Neuronal stem cell (in vitro differentiated cells): Measurements from ENCODE around the gene PTCD1.

Experiments
- DNase-seq: peaks from one replicate; pipeline ENCODE4 v3.0.0-alpha.2; 2013; ENCODE audit warnings: low spot score
- H2AFZ ChIP-seq: one replicate; pipeline ENCODE4 v1.6.1; 2013; ENCODE audit warnings: mild to moderate bottlenecking, low read length, inconsistent platforms
- H2AK5ac ChIP-seq: 2 replicates; pipeline ENCODE4 v1.6.1; 2013; ENCODE audit warnings: low read depth, mild to moderate bottlenecking, inconsistent platforms, low read length, moderate library complexity, mixed read lengths
- H2BK120ac ChIP-seq: 2 replicates; pipeline ENCODE4 v1.6.1; 2013; ENCODE audit warnings: low read depth, mild to moderate bottlenecking, inconsistent platforms, low read length, moderate library complexity, mixed read lengths
- H2BK12ac ChIP-seq: one replicate; pipeline ENCODE4 v1.6.1; 2013; ENCODE audit warnings: low read length, inconsistent platforms
- H2BK15ac ChIP-seq: 2 replicates; pipeline ENCODE4 v1.6.1; 2013; ENCODE audit warnings: mild to moderate bottlenecking, low read length, inconsistent platforms, mixed read lengths
- H2BK5ac ChIP-seq: one replicate; pipeline ENCODE4 v1.6.1; 2013; ENCODE audit warnings: inconsistent platforms, mild to moderate bottlenecking, low read length, moderate library complexity
- H3K14ac ChIP-seq: one replicate; pipeline ENCODE4 v1.6.1; 2013; ENCODE audit warnings: low read length, inconsistent platforms
- H3K18ac ChIP-seq: 2 replicates; pipeline ENCODE4 v1.6.1; 2013; ENCODE audit warnings: low read length, inconsistent platforms
- H3K23ac ChIP-seq: 2 replicates; pipeline ENCODE4 v1.6.1; 2013; ENCODE audit warnings: low read depth, mild to moderate bottlenecking, mixed read lengths, low read length, inconsistent platforms; ENCODE audit not compliant: poor library complexity
- H3K27ac ChIP-seq: replicated peaks from 3 replicates; pipeline ENCODE4 v1.5.1; 2013; ENCODE audit warnings: low read length, inconsistent platforms
- H3K27me3 ChIP-seq, 3 experiments: 2 replicates each; pipeline ENCODE4 v1.6.1; 2013; ENCODE audit warnings: low read length in 3 of 3, mild to moderate bottlenecking in 2 of 3, inconsistent platforms in 1 of 3, low read depth in 1 of 3, mixed read lengths in 1 of 3, moderate library complexity in 1 of 3; ENCODE audit not compliant: control insufficient read depth in 3 of 3, insufficient read depth in 3 of 3
- H3K36me3 ChIP-seq, 2 donors: replicated peaks in 1 of 2; 2 replicates each; pipeline ENCODE4 v1.6.1; 2013; ENCODE audit warnings: low read length in 2 of 2; ENCODE audit not compliant: control insufficient read depth in 2 of 2, insufficient read depth in 2 of 2
- H3K4ac ChIP-seq: 2 replicates; pipeline ENCODE4 v1.6.1; 2013; ENCODE audit warnings: inconsistent platforms, mild to moderate bottlenecking, low read length, moderate library complexity
- H3K4me1 ChIP-seq, 2 donors: 1 replicate in 1 of 2; 2 replicates in 1 of 2; pipeline ENCODE4 v1.6.1; 2013; ENCODE audit warnings: low read length in 2 of 2, low read depth in 1 of 2; ENCODE audit not compliant: control insufficient read depth in 2 of 2, insufficient read depth in 1 of 2
- H3K4me2 ChIP-seq: one replicate; pipeline ENCODE4 v1.6.1; 2013; ENCODE audit warnings: mild to moderate bottlenecking, low read length, inconsistent platforms; ENCODE audit not compliant: insufficient read depth, poor library complexity, severe bottlenecking
- H3K4me3 ChIP-seq, 2 donors: 2 replicates each; pipeline ENCODE4 v1.5.1; 2013; ENCODE audit warnings: low read length in 2 of 2, mild to moderate bottlenecking in 2 of 2, inconsistent platforms in 1 of 2, moderate library complexity in 1 of 2
- H3K79me1 ChIP-seq: one replicate; pipeline ENCODE4 v1.6.1; 2013; ENCODE audit warnings: low read depth, mild to moderate bottlenecking, inconsistent platforms, low read length, moderate library complexity
- H3K9ac ChIP-seq: one replicate; pipeline ENCODE4 v1.6.1; 2013; ENCODE audit warnings: mild to moderate bottlenecking, low read depth, low read length, inconsistent platforms; ENCODE audit not compliant: poor library complexity
- H3K9me3 ChIP-seq, 2 donors: replicated peaks in 1 of 2; 2 replicates each; pipeline versions ENCODE3 to v1.6.1; 2013; ENCODE audit warnings: low read length in 2 of 2, mild to moderate bottlenecking in 2 of 2, inconsistent platforms in 1 of 2, low read depth in 1 of 2, mixed read lengths in 1 of 2, moderate library complexity in 1 of 2; ENCODE audit not compliant: control insufficient read depth in 2 of 2, insufficient read depth in 1 of 2
- H4K8ac ChIP-seq: one replicate; pipeline ENCODE4 v1.6.1; 2013; ENCODE audit warnings: low read depth, mild to moderate bottlenecking, inconsistent platforms, low read length, moderate library complexity
- H4K91ac ChIP-seq: one replicate; pipeline ENCODE4 v1.6.1; 2013; ENCODE audit warnings: low read length, low read depth, mild to moderate bottlenecking, inconsistent platforms; ENCODE audit not compliant: poor library complexity
- whole genome bisulfite sequencing, 2 donors: extraction: QIAGEN DNeasy Blood & Tissue Kit; methylation state at CpG; one replicate each; pipeline ENCODE4 v1.1.7; 2013; ENCODE audit warnings: missing lambda C conversion rate in 2 of 2, mixed read lengths in 1 of 2; ENCODE audit not compliant: insufficient read length in 2 of 2, insufficient replicate concordance in 1 of 2; ENCODE audit errors: extremely low coverage in 2 of 2; 5-methylcytosine and 5-hydroxymethylcytosine counted together

The PTCD1 gene

GRCh38 chr7:99372275-99373090 is 66.1 kb downstream of the PTCD1 start:
- no peak for DNase-seq
- peak overlapping the region; percentile 12 for H2BK15ac ChIP-seq
- H3K27ac ChIP-seq = no peak overlapping the region

GRCh38 chr7:99371376-99371920 is 67.2 kb downstream of the PTCD1 start:
- no peak overlapping the region for H3K4ac ChIP-seq
- no peak overlapping the region for H3K4me2 ChIP-seq
- H3K9me3 ChIP-seq = no peaks in the 10 kb centered on the region
- no peak overlapping the region for H3K18ac ChIP-seq
- H2BK15ac ChIP-seq = no peak overlapping the region
- no peaks in the 10 kb centered on the region for H3K27me3 ChIP-seq
- H3K79me1 ChIP-seq = no peaks in the 10 kb centered on the region
- H4K91ac ChIP-seq = no peak overlapping the region
- H3K4me3 ChIP-seq = no peak overlapping the region
- H3K14ac ChIP-seq = no peak overlapping the region
- H3K27ac ChIP-seq = no peak overlapping the region
- no peak overlapping the region for H4K8ac ChIP-seq
- no peak overlapping the region for H3K23ac ChIP-seq
- no CpG with 5 or more reads among the region's 11 CpGs for WGBS, 2 donors
- H3K9ac ChIP-seq = no peak overlapping the region
- DNase-seq = no peak
- H2BK120ac ChIP-seq = no peak overlapping the region
- peaks cover 4 to 22% of the 10 kb centered on the region in 2 donors for H3K36me3 ChIP-seq
- H2AK5ac ChIP-seq = no peak overlapping the region
- H2AFZ ChIP-seq = no peak overlapping the region
- H2BK5ac ChIP-seq = no peak overlapping the region
- H3K4me1 ChIP-seq = peaks cover 0 to 7% of the 10 kb centered on the region in 2 donors
- no peak overlapping the region for H2BK12ac ChIP-seq

More at GRCh38 chr7:99372275-99373090, 66.1 kb downstream of the PTCD1 start:
- Histone ChIP-seq H2BK12ac (no peak overlapping the region), H2AFZ (peak overlapping the region; percentile 25), H3K9me3 (no peaks in the 10 kb centered on the region), H2AK5ac (peak overlapping the region; percentile 76), H3K27me3 (no peaks in the 10 kb centered on the region), H2BK5ac (no peak overlapping the region), H4K91ac (no peak overlapping the region), H3K4me2 (no peak overlapping the region), H3K4me1 (peaks cover 0 to 6% of the 10 kb centered on the region in 2 donors), H3K4me3 (no peak overlapping the region), H2BK120ac (no peak overlapping the region), H3K18ac (no peak overlapping the region), H3K36me3 (peaks cover 0 to 12% of the 10 kb centered on the region in 2 donors), H3K4ac (no peak overlapping the region), H3K79me1 (no peaks in the 10 kb centered on the region), H4K8ac (no peak overlapping the region), H3K14ac (no peak overlapping the region), H3K23ac (no peak overlapping the region), H3K9ac (no peak overlapping the region)
- WGBS, 2 donors = no CpG with 5 or more reads among the region's 21 CpGs

GRCh38 chr7:99369767-99370391 is 68.7 kb downstream of the PTCD1 start:
- Histone ChIP-seq H3K4me1 (peaks cover 0 to 8% of the 10 kb centered on the region in 2 donors), H3K18ac (no peak overlapping the region), H3K23ac (no peak overlapping the region), H2BK12ac (no peak overlapping the region), H3K4ac (no peak overlapping the region), H2BK5ac (no peak overlapping the region), H3K4me2 (no peak overlapping the region), H2AFZ (no peak overlapping the region), H3K27ac (no peak overlapping the region), H2BK120ac (no peak overlapping the region), H4K8ac (no peak overlapping the region), H3K36me3 (peaks cover 9 to 37% of the 10 kb centered on the region in 2 donors), H2AK5ac (no peak overlapping the region), H3K9me3 (no peaks in the 10 kb centered on the region), H4K91ac (no peak overlapping the region), H3K27me3 (no peaks in the 10 kb centered on the region), H3K4me3 (no peak overlapping the region), H2BK15ac (no peak overlapping the region), H3K14ac (no peak overlapping the region), H3K9ac (no peak overlapping the region), H3K79me1 (no peaks in the 10 kb centered on the region)
- WGBS, 2 donors = no CpG with 5 or more reads among the region's 9 CpGs
- no peak for DNase-seq

GRCh38 chr7:99368750-99369389 is 69.7 kb downstream of the PTCD1 start:
- no peak overlapping the region for H3K18ac ChIP-seq
- H2BK15ac ChIP-seq = no peak overlapping the region
- H3K27me3 ChIP-seq = no peaks in the 10 kb centered on the region
- H3K27ac ChIP-seq = no peak overlapping the region
- no peak overlapping the region for H3K4me2 ChIP-seq
- H3K9ac ChIP-seq = no peak overlapping the region
- H3K4me3 ChIP-seq = no peak overlapping the region
- no peak overlapping the region for H3K23ac ChIP-seq
- no peaks in the 10 kb centered on the region for H3K79me1 ChIP-seq
- peaks cover 12 to 47% of the 10 kb centered on the region in 2 donors for H3K36me3 ChIP-seq
- H2BK5ac ChIP-seq = no peak overlapping the region
- H2AK5ac ChIP-seq = no peak overlapping the region
- H3K4me1 ChIP-seq = peaks cover 0 to 8% of the 10 kb centered on the region in 2 donors
- no peak overlapping the region for H3K14ac ChIP-seq
- H4K8ac ChIP-seq = no peak overlapping the region
- H4K91ac ChIP-seq = no peak overlapping the region
- H3K9me3 ChIP-seq = no peaks in the 10 kb centered on the region
- no peak for DNase-seq
- no peak overlapping the region for H2BK120ac ChIP-seq
- no CpG with 5 or more reads among the region's 13 CpGs for WGBS, 2 donors
- H2AFZ ChIP-seq = no peak overlapping the region
- no peak overlapping the region for H3K4ac ChIP-seq
- no peak overlapping the region for H2BK12ac ChIP-seq
